Raji (cell line): ENCODE data around the gene ATP2B2.

Experiments used
- POLR2A ChIP-seq: IDR thresholded peaks from 2 replicates; pipeline ENCODE4 v1.6.1; 2011; ENCODE audit warnings: low read depth, low read length, control low read depth; ENCODE audit not compliant: insufficient read depth

The ATP2B2 gene

DNA sequence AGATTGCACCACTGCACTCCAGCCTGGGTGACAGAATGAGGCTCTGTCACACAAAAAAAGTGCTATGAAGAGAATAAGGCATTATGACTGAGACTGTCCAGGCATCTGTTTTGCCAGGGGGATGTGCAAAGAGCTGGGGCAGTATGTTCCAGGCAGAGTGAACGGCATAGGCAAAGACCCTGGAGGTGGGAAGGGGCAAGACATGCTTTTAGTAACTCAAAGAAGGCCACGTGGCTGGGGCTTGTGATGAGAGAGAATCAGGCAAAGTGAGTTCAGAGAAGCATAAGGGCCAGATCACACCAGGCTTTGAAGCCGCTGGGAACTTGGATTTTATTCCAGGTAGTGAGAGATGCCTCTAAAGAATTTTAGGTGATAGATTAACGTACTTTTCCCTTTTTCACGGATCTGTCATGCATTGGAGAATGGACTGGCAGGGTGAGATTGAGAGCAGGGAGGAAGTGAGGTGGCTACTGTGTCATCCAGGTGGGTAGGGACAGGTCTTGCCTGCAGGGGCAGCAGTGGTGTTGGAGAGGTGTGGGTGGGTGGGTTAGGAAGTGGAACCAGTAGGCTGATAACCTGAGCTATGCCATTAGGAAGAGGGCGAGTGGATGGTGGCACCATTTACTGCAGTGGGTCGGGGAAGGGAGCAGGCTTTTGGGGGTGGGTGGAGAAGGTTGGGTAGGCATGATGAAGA is 31.7 kb downstream of the ATP2B2 start:
- no peak for TF ChIP-seq POLR2A

DNA sequence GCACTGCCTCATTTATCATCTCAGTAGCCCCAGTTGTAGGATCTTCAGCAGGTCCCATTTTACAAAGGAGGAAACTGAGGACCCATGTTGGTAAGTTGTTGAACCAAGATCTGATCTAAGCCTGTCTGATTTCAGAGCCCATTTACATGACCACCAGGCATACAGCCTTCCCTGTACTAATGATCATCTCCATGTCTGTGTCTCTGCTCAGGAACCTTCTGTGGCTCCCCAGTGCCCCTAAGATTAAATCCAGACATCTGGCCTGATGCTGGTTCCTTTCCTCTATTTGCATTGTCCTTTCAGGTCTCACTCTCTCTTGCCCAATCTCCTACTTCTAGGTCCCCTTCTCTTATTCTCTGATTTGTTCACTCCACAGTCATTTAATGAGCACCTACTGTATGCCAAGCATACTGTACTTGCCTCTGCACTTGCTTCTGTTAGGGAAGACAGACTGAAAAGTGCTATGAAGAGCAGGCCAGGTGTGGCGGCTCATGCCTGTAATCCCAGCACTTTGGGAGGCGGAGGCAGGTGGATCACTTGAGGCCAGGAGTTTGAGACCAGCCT is 32.4 kb downstream of the ATP2B2 start:
- no peak for TF ChIP-seq POLR2A

DNA sequence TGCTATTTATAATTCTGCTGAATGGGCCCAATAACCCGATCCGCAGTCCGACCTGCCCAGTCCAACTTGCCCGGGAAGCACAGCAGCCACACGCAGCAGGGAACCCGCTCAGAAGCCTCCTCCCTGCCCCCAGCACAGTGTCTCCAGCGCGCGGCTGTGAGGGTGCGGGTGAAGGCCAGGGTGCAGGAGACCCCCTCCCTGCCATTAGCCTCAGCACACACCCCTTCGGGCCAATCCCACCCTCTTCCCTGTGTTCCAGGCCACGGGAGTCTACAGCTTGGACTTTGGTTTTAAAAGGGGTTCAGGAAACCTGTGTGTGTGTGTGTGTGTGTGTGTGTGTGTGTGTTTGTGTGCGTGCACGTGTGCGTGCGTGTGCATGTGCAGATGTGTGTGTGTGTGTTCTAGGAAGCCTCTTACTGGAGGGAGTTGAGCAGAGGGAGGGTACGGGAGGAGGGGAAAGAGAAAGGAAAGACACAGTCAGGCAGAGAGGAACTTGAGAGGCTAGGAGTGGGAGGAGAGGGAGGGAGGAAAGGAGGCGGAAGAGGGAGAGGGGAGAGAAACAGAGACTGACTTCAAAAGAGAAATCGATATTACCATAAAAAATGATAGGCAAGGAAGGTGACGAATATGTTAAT is 34.2 kb downstream of the ATP2B2 start:
- no peak for TF ChIP-seq POLR2A

DNA sequence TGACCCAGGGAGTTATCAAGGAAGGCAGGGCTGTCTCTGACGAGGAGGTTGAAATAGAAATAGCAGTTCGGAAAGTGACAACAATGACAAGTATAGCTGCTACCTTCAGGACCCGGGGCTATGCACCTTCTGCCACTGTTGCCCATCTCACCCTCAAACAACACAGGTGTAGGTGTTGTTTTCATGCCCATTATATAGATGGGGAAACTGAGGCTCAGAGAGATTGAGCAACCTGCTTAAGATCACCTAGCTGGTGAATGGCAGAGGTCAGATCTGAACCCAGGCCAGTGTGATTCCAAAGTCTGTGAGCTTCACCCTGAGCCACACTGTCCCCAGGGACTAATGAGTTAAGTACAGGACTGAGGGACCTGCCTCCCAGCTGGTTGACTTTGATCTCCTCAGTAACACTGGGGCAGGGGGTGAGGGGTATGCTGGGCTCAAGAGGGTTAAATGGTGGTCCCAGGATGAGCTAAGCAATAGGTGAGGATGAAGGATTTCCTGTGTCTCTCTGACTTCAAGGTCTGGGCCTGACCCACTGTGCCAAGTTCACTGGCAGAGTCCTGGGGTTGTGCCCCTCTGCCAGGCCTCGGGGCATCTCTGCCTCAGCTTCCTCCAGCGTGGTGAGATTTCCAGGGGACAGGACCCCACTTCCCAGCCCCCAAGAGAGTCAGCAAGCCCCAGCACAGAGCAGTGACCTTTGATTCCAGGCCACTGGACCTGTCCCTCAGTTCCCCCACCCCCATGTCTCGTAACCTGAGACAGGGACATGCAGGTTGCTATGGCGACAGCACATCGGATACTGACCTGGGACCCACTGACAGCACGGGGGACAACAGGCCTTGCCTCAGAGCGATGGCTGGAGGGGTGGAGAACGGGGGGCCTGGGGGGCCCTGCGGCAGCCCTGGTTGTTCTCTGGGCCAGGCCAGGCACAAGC is 35.0 kb downstream of the ATP2B2 start:
- TF ChIP-seq POLR2A: no peak

DNA sequence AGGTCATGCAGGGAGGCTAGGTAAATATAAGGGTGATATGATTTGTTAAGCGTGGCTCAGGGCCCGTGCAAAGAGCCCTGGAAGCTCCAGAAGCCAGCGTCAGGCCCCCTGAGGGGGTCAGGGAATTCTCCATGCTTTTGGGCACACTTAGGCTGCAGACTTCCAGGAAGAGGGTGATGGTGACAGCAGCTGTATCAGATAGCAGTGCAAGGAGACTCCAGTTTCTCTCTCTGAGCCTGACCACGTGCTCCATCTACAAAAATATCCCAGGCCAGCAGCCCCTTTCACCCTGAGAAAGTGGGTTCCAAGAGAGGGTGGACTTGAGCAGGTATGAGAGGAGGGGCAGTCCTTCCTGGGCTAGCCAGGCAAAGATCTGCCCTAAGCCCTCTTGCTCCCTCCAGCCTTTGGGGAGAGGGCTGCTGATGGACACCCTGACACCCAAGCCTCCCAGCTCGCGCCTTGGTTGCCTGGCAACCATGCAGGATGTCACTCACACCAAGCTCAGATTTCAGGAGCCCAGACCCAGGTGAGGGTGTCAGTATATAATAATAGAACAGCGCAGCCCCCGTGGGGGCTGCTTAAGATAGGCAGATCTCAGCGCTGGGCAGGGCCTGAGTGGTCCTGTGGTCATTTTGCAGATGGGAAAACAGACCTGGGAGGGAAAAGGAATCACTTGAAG is 35.8 kb downstream of the ATP2B2 start:
- TF ChIP-seq POLR2A: no peak

DNA sequence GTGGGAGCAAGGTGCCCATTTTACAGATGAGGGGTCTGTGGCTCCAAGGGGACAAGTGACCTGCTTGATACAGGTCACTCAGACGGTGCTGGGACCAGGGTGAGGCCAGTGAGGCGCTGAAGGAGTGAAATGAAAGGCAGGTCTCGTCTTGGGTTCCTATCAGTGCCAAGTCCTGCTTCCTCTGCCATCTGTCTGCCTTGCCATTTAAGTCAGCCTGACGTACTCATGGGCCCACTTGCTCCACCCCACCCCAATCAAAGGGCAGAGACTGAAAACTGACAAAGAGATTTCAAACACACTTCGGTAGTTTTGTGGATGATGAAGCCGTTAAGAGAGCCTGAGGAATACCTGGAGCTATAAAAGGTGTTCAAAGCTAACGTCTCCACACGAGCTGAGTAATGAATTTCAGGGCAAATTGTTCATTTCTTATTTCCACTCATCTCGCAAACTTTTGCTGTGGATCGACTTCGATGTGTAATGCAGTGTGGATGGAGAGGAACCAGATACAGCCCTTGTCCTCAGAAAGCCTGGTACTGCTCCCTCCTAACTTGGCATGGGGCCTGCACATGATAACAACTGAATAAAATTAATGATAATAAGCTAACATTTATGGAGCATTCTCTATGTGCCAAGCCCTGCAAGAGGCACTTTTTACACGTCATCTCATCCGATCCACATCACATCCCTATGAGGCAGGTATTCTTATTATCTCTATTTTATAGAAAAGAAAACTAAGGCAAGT is 36.6 kb downstream of the ATP2B2 start:
- TF ChIP-seq POLR2A: no peak

DNA sequence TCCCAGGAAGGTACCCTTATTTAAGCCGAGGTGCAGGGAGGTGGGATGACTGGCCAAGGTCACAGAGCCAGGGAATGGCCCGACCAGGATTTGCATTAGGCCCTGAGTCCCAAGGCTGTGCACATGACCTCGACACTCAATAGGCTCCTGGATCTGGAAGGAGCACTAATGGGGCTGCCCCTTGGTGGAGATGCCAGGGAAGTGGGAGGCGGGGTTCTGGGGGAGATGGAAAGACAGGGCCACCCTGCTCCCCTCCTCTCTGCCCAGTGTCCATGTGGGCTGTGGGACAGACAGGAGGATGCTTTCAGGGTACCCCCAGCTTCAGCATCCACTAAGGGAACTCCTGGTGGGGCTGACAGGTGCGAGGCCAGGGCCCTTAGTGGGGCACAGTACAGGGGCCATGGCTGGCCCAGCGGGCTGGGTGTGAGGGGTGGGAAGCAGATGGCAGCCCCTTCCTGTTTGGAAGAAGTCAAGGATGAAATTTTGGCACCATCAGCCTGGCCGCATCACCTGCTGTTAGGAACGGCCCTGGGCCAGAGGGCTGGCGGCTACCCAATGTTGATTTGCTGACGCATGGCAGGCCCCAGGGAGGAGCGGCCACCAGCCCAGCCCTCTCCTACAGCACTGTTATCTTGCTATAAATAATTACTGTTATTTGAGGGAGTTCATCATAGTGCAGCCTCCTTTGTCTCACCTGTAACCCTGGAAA is 37.3 kb downstream of the ATP2B2 start:
- TF ChIP-seq POLR2A: no peak

DNA sequence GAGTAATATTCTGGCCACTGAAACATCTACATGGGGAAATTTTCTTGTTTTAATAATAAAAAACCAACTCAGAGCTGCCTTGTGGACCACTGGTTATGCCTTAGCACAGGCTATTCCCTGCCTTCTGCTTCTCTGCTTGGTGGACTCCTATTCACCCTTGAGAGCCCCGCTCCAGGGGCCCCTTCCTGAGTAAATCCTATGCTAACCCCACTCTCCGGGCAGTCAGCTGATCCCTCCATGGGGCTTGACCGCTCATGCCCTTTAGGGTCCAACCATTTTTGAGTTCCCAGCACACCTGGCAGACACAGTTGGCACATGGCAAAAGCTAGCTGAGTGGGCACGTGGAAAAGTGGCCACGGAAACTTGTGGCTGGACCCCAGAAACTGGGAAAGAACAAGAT is 38.2 kb downstream of the ATP2B2 start:
- TF ChIP-seq POLR2A: no peak

DNA sequence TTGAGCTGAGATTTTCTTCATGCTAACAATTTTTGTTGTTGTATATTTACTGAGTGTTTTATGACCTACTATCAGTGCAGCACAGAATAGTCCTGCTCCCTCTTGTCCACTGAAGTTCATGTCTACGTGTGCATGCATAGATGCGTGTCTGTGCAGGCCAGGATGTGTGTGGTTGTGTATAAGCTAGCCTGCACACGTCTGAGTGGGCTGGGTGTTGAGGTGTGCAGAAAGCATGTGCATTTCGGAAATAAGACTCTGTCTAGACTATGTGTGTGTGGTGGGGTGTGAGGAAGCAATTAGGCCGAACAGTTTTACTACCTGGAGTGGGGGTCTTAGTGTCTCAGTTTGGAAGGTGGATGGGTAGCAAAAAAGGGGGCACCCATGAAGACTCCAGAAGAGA is 39.2 kb downstream of the ATP2B2 start:
- no peak for TF ChIP-seq POLR2A

DNA sequence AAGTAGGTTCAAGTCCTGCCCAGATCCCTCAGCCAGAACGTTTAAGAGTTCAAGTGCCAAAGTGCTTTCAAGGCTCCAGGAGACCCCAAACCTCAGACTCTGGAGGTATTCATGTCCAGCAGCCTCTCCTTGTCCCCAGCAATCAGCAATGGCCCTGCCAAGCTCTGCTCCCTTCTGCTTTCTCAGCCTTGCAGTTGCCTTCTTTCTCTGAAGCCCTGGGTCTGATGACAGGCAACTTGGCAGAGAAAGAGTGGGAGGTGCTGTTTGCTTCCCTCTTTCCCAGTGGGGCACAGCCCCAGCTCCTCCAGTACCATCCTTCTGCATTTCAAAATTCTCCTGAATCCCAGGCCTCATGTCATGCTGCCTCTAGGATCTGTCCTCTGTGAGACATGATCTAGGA is 40.2 kb downstream of the ATP2B2 start:
- TF ChIP-seq POLR2A: no peak

DNA sequence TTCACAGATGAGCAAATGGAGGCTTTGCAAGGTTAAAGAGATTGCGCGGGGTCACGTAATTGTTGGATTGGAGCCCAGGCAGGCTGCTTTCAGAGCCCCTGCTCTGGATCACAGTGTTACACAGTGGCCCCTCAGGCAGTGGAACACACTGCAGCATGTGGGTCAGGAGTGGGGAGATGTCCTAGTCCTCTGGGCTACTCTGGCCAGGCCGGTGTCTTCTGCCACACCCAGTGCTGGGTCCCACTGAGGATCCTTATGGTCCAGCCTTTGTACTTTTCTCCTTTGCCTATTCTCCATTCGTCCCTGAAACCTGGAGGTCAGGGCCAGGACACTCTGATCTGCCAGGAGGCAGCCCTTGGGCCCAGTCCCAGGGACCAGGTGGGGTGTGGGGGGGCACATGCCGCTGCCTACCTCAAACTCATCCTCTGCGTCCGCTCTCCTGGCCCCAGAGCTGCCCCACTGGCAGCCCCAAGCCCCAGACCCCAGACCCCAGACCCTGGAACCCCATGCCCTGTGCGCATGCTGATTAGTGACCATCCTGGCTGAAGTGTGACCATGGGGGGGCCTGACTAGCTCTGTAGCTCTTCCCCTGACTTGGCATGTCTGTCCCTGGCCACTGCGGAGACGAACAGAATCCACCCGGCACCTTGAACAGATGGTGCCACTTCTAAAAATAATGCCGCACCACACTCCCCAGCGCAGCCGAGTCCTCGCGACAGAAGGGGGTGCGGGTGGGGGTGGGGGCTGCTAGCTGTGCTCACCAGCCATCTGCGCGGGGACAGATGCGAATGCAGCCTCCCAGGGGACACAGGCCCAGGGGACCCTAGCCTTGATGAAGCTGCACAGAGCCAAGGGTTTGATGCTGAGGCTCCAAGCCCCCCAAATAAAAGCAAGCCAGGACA is 41.6 kb downstream of the ATP2B2 start:
- TF ChIP-seq POLR2A: no peak

DNA sequence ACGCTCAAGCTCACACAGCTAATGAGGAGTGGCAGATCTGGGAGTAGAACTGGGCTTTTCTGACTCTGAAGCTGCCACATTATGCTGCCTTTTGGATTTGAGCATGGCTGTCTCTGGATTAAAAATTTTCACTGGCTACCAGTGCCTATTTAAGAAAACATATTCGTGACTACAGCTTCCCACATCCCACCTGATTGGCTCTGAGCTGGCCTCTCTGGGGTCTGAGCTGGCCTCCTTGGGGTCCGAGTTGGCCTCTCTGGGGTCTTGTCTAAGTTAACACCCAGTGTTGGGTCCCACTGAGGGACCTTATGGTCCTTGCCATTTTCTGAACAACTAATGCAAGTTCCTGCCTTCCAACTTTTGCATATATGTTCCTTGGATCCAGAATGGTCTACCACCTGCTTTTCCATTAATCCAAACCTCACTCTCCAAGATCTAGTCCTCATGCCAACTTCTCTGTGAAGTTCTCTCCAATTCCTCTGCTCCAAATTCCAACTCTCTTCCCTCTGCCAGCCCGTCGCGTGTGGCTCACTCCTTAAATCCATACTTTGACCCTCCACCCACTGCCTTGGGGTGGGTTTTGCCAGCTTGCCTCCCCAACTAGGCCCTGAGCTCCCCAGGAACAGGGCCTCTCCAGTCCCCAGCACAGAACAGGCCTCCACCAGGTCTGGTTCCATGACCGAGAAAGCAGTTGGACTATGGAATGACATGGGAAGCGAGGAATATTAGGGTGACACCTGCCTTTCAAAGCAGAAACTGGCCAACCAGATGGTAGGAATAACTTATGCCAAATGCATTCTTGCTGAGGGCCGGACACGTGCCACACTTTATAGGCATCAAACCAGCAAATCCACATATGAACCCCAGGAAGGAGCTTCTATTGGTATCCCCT is 42.5 kb downstream of the ATP2B2 start:
- no peak for TF ChIP-seq POLR2A
